K562 (cell line): ENCODE measurements around the gene COA3. TPM values are rescaled to one million over a fixed set of nuclear protein-coding genes. Genes with fewer than 3 reads are reported as not detected.

ENCODE experiments used
- ATAC-seq: fragments of 200-7000 bp; cut with Tn5 transposase; 3 replicates; pipeline ENCODE4 v1.9.1; 2020; ENCODE audit warnings: moderate library complexity
- BruUV-seq: library from RNA; stranded (reverse); fragments of 400-500 nt; replicated peaks from 2 replicates; lab custom pipeline; 2021; lab: Mats Ljungman, UMichigan
- CTCF ChIA-PET: fragments of 300-600 bp; formaldehyde crosslinking; extraction: SDS; loops from one replicate; lab custom pipeline; 2021; ENCODE audit warnings: low intra/inter-chr PET ratio; lab: Yijun Ruan, JAX
- POLR2A ChIA-PET: fragments of 300-600, 350-650 bp; sonication (Branson Sonifier 250); formaldehyde crosslinking; extraction: SDS; loops from one replicate; lab custom pipeline; 2021; ENCODE audit warnings: antibody characterized with exemption, inconsistent platforms; lab: Yijun Ruan, JAX
- DNase-seq, 4 experiments: peaks; one replicate each; pipeline versions ENCODE4 v3.0.0 to v3.0.0-alpha.2; 2011 to 2018; ENCODE audit warnings: low spot score in 3 of 4, mixed read lengths in 3 of 4; ENCODE audit errors: extremely low read depth in 1 of 4
- FAIRE-seq: peaks from 2 replicates; lab custom pipeline; 2011; peaks lifted over from hg19 to GRCh38; lab: Jason Lieb, UNC
- H2AFZ ChIP-seq: 2 replicates; pipeline ENCODE4 v1.6.0; 2011; ENCODE audit warnings: low read depth, low read length, control low read depth, inconsistent platforms
- H3K27ac ChIP-seq: fragments of 200-600 bp; 3 replicates; pipeline ENCODE4 v1.8.0; 2011; ENCODE audit warnings: low read depth, mild to moderate bottlenecking, control low read depth, inconsistent platforms, low read length, moderate library complexity, mixed read lengths; ENCODE audit errors: extremely low read depth
- H3K27me3 ChIP-seq, 2 experiments: fragments of 300-600 bp in 1 of 2; 2 replicates in 1 of 2; 3 replicates in 1 of 2; pipeline versions ENCODE4 v1.6.0 to v1.8.0; 2011; ENCODE audit warnings: inconsistent platforms in 2 of 2, low read length in 2 of 2, mild to moderate bottlenecking in 1 of 2, mixed read lengths in 1 of 2, moderate library complexity in 1 of 2; ENCODE audit not compliant: control insufficient read depth in 2 of 2, insufficient read depth in 2 of 2
- H3K36me3 ChIP-seq: fragments of 300-600 bp; 3 replicates; pipeline ENCODE4 v1.8.0; 2011; ENCODE audit warnings: mild to moderate bottlenecking, low read length, inconsistent platforms; ENCODE audit not compliant: control insufficient read depth, insufficient read depth
- H3K4me1 ChIP-seq, 2 experiments: fragments of 200-600 bp in 1 of 2; replicated peaks in 1 of 2; 2 replicates in 1 of 2; 3 replicates in 1 of 2; pipeline versions ENCODE4 v1.5.1 to v1.8.0; 2011; ENCODE audit warnings: inconsistent platforms in 2 of 2, low read length in 2 of 2, mild to moderate bottlenecking in 1 of 2, mixed read lengths in 1 of 2, moderate library complexity in 1 of 2; ENCODE audit not compliant: control insufficient read depth in 2 of 2, insufficient read depth in 2 of 2
- H3K4me2 ChIP-seq: 2 replicates; pipeline ENCODE4 v1.6.1; 2011; ENCODE audit warnings: low read length, control low read depth, inconsistent platforms, mixed read lengths; ENCODE audit not compliant: insufficient read depth
- H3K4me3 ChIP-seq: fragments of 200-600 bp; sonication (generic), shearing (Covaris generic); 2 replicates; pipeline ENCODE4 v1.5.1; 2016; ENCODE audit warnings: control low read depth, inconsistent platforms
- H3K79me2 ChIP-seq: fragments of 200-600 bp; 3 replicates; pipeline ENCODE4 v1.8.0; 2011; ENCODE audit warnings: low read length, inconsistent platforms; ENCODE audit not compliant: control insufficient read depth, insufficient read depth
- H3K9ac ChIP-seq, 2 experiments: 2 replicates each; pipeline versions ENCODE4 v1.6.0 to v1.6.1; 2011; ENCODE audit warnings: low read depth in 2 of 2, low read length in 2 of 2, control low read depth in 1 of 2, inconsistent platforms in 1 of 2, mild to moderate bottlenecking in 1 of 2, mixed read lengths in 1 of 2; ENCODE audit not compliant: insufficient read depth in 1 of 2
- H3K9me1 ChIP-seq: one replicate; pipeline ENCODE4 v1.6.0; 2011; ENCODE audit warnings: inconsistent platforms, mild to moderate bottlenecking, low read length, moderate library complexity; ENCODE audit not compliant: control insufficient read depth, insufficient read depth
- H3K9me3 ChIP-seq: replicated peaks from 2 replicates; pipeline ENCODE4 v1.5.1; 2011; ENCODE audit warnings: low read depth, low read length, inconsistent platforms; ENCODE audit not compliant: control insufficient read depth, insufficient read depth
- H4K20me1 ChIP-seq: replicated peaks from 2 replicates; pipeline ENCODE4 v1.6.1; 2011; ENCODE audit warnings: low read length, inconsistent platforms, mixed read lengths; ENCODE audit not compliant: control insufficient read depth, insufficient read depth
- ARID2 ChIP-seq: fragments of 450-650 bp; IDR thresholded peaks from 2 replicates; pipeline ENCODE4 v1.6.1; 2017; ENCODE audit warnings: antibody characterized with exemption, mild to moderate bottlenecking
- BCLAF1 ChIP-seq, 2 experiments: fragments of 450-650 bp in 1 of 2; IDR thresholded peaks; 2 replicates each; pipeline ENCODE4 v1.6.1; 2011 to 2017; ENCODE audit warnings: low read depth in 2 of 2, antibody characterized with exemption in 1 of 2, borderline replicate concordance in 1 of 2, low read length in 1 of 2, mild to moderate bottlenecking in 1 of 2, mixed read lengths in 1 of 2; ENCODE audit not compliant: control insufficient read depth in 1 of 2
- DPF2 ChIP-seq: fragments of 450-650 bp; IDR thresholded peaks from 2 replicates; pipeline ENCODE4 v1.6.1; 2016
- RUNX1 ChIP-seq: sonication (generic); IDR thresholded peaks from 2 replicates; pipeline ENCODE4 v1.6.1; 2016; ENCODE audit warnings: antibody characterized with exemption, low read depth
- SRSF7 ChIP-seq: fragments of 200-400 bp; formaldehyde crosslinking; optimal IDR thresholded peaks from 2 replicates; pipeline ENCODE3; 2017; ENCODE audit warnings: mild to moderate bottlenecking, low read depth, low read length
- SRSF9 ChIP-seq: fragments of 200-400 bp; formaldehyde crosslinking; IDR thresholded peaks from 2 replicates; pipeline ENCODE4 v1.6.1; 2017; ENCODE audit warnings: low read depth, low read length, borderline replicate concordance
- U2AF2 ChIP-seq: fragments of 200-400 bp; formaldehyde crosslinking; optimal IDR thresholded peaks from 2 replicates; pipeline ENCODE3; 2017; ENCODE audit warnings: low read depth, mild to moderate bottlenecking, low read length
- USF1 ChIP-seq: sonication (generic); formaldehyde crosslinking; IDR thresholded peaks from 2 replicates; pipeline ENCODE4 v1.9.0; 2022; ENCODE audit warnings: mild to moderate bottlenecking, missing genetic modification reagents
- WGBS: fragments of 100-300 bp; shearing (Covaris generic); methylation state at CpG from one replicate; pipeline ENCODE4 v1.1.6; 2016; ENCODE audit warnings: low coverage, mixed read lengths; ENCODE audit not compliant: insufficient coverage; ENCODE audit errors: missing lambda C conversion rate; 5-methylcytosine and 5-hydroxymethylcytosine counted together
- in situ Hi-C: fragments of 300-500 bp; cut with MboI; formaldehyde crosslinking; loops from 4 replicates; pipeline ENCODE4 v1.15.0; 2018; ENCODE audit warnings: inconsistent platforms, mixed read lengths
- intact Hi-C: fragments of 100-400 bp; cut with micrococcal nuclease; formaldehyde crosslinking; loops from 2 replicates; pipeline ENCODE4 v1.14.2; 2022
- polyA plus RNA-seq, 8 experiments: library from polyadenylated mRNA; depleted of rRNA in 4 of 8; stranded (reverse) in 5 of 8; unstranded in 3 of 8; fragments of >200 nt; fragmentation: Nextera tagmentation in 2 of 8; fragmentation: Illumina TruSeq in 1 of 8; extraction: Ambion mirVana in 2 of 8; extraction: Trizol in 1 of 8; gene quantifications; 2 replicates each; pipeline versions ENCODE4 v1.2.1 to v1.2.3, GENCODE V29; 2011 to 2014; ENCODE audit warnings: inconsistent platforms in 1 of 8, missing spikeins in 1 of 8
- total RNA-seq, 7 experiments: library from RNA; depleted of rRNA in 6 of 7; stranded (reverse); fragments of >200 nt in 6 of 7; fragmentation: Illumina TruSeq in 2 of 7; extraction: Trizol in 2 of 7; gene quantifications; 2 replicates each; pipeline versions ENCODE4 v1.2.1 to v1.2.3, GENCODE V29; 2011 to 2021; ENCODE audit warnings: low replicate concordance in 1 of 7
- TF ChIP-seq, protein P1 (sequence below): fragments of 250-450 bp; sonication (Bioruptor Pico); IDR thresholded peaks from 2 replicates; pipeline ENCODE4 v1.8.0; 2021; ENCODE audit warnings: moderate library complexity, mild to moderate bottlenecking, inconsistent platforms
- TF ChIP-seq, protein P2 (sequence below): IDR thresholded peaks from 3 replicates; pipeline ENCODE4 v1.6.1; 2011; ENCODE audit warnings: borderline replicate concordance, mild to moderate bottlenecking; ENCODE audit not compliant: insufficient read length, insufficient read depth

COA3 gene
- total and polyA plus RNA-seq, 9 of the 15 experiments (the other 6 are each of a cell fraction or from before 2014, with no cell fraction given): 49.6 to 153 (median 61.4) TPM

DNA sequence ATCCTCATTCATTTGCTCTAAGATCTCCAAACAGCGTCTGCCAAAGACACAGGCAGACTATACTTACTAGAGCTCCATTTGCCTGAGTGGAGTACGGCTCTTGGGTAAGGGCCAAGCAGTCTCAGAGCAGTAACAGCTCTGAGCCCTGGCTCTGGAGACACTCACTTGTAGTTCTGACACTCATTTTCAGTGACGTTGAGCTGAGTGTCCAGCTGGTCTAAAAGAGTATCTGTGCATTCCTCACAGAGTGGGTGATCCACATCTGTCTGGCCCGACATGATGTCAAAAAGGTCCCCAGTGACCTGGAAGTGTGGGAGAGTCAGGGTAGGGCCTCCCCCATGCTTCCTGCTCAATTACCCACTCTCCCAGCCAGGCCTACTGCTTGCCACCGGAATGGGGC, 19.9 kb upstream of the COA3 start:
- H3K36me3 ChIP-seq: peaks cover 91% of the 10 kb centered on the region

More for the DNA sequence above, 19.9 kb upstream of the COA3 start:
- no peak overlapping the region for H3K27ac ChIP-seq
- BruUV-seq: no TSS peak
- ChIA-PET POLR2A (interaction anchor here (0.6 to 1.4 kb wide), 9 partner anchors 13 to 895 kb away, joined by 3 to 7 read pairs (median 3); partner anchors contain the start of genes COA3 and PSME3), CTCF (no interaction called here)
- no peaks in the 10 kb centered on the region for H4K20me1 ChIP-seq
- H3K4me2 ChIP-seq: no peak overlapping the region
- 94% methylated on average over 5 of the region's 5 CpGs for WGBS
- no peak for ATAC-seq
- no peaks in the 10 kb centered on the region for H3K9me1 ChIP-seq
- no peaks in the 10 kb centered on the region for H3K27me3 ChIP-seq
- intact Hi-C loops: no loop called here
- H2AFZ ChIP-seq: no peak overlapping the region
- H3K9me3 ChIP-seq: no peaks in the 10 kb centered on the region
- peaks cover 0 to 4% of the 10 kb centered on the region in 2 experiments; a peak in 2 of 5 replicates for H3K4me1 ChIP-seq
- no peak overlapping the region; a peak in 1 of 4 replicates for H3K9ac ChIP-seq
- no peak for TF ChIP-seq SRSF9
- no peak for TF ChIP-seq RUNX1
- TF ChIP-seq, protein P1, sequence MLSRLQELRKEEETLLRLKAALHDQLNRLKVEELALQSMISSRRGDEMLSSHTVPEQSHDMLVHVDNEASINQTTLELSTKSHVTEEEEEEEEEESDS: no peak
- TF ChIP-seq ARID2: no peak
- no peak for TF ChIP-seq USF1 (CRISPR knock-in tag)
- TF ChIP-seq DPF2: no peak
- no peak for TF ChIP-seq SRSF7
- no peak for TF ChIP-seq BCLAF1 (IDR thresholded peaks at IDR 0.05; ENCODE audit: borderline replicate concordance in 1 of 2, control insufficient read depth in 1 of 2, low read depth in 2 of 2, low read length in 1 of 2)
- TF ChIP-seq U2AF2: no peak
- TF ChIP-seq, protein P2, sequence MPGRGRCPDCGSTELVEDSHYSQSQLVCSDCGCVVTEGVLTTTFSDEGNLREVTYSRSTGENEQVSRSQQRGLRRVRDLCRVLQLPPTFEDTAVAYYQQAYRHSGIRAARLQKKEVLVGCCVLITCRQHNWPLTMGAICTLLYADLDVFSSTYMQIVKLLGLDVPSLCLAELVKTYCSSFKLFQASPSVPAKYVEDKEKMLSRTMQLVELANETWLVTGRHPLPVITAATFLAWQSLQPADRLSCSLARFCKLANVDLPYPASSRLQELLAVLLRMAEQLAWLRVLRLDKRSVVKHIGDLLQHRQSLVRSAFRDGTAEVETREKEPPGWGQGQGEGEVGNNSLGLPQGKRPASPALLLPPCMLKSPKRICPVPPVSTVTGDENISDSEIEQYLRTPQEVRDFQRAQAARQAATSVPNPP: no peak
- H3K4me3 ChIP-seq: no peak overlapping the region
- peaks cover 17% of the 10 kb centered on the region for H3K79me2 ChIP-seq
- in situ Hi-C loops: no loop called here
- no peak for DNase-seq
- FAIRE-seq: no peak
